NCI-H1092 treated with DMSO at 0.1 percent for 48 hours (cell line): ENCODE measurements around the gene EIF4G2.

Experiments used
- DNase-seq: peaks from one replicate; lab custom pipeline; 2025; lab: John Stamatoyannopoulos, UW

Gene EIF4G2

DNA sequence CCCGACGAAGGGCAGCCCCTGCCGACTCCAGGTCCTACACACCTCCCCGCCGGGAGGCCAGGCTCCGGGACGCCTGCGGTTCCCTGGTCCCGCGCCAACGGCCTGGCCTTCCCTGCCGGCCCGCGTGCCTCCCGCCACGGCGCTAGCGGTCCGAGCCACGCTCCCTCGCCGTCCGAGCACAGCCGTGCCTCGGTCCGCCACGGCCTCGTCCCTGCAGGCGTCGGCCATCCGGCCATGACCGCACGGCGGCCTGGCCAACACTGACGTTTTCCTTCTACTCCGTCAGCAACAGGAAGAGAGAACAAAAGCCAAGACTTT is 532 bp downstream of the EIF4G2 start:
- DNase-seq: no peak

DNA sequence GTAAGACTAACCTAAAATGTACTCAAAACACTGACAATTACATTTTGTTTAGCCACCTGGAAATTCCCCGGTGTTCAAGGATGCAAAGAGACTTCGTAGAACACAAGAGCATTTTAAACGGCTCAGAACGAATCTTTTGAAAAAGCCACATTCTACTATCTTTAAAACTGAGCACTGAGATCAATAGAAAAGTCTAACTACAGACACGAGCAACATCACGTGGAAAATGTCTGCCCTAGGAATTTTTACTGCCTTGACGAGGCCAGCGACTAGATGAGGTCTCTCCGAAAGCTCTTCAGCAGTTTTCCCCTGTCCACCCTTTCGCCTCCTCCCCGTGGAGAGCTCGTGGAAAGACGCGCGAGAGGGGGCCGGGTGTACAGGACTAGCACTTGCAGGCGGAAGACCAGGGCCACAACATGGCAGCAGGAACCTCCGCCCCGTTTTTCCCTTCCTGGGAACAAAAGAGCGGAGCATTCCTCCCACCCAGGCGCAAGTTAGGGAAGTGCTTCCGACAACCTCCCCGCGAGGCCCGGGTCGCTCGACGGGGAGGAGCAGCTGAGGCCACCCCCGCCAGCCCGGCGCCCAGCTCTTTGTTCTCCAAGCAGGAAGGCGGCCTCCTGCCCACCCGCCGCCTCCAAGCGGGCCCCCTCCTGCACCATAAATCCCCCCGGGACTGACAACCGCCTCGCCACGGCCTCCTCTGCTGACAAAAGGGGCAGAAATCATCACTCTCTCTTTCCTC is 1.1 kb downstream of the EIF4G2 start:
- peak; percentile 69 for DNase-seq

DNA sequence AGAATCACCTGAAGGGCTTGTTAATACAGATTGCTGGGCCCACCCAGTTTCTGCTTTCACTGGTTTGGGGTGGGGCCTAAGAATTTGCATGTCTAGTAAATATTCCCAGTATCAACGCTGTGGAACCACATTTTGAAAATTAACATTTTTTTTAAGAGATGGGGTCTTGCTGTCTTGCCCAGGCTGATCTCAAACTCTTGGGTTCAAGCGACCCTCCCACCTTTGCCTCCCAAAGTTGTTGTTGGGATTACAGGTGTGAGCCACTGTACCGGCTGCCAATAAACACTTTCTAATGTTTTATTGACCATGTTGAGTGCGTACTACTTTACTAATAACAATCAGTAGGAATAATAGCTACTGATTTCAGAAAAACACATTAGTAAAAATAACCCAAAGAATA is 2.5 kb downstream of the EIF4G2 start:
- no peak for DNase-seq

DNA sequence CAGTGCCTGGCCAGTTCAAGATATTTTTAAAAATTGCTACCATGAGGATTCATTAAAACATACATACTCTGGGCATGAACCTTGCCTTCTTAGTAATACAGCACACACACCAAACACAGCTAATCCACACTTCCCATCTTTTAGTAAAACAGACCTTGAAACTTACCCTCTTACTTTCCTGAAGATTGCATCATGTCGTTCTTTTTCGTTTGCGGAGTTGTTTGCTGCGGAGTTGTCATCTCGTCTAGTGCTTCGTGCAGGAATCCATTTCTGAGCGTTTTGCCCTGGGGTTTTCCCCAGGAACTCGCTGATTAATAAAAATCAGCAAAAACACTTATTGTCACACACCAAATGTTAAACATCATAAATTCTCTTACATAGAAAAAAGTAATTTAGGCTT is 3.0 kb downstream of the EIF4G2 start:
- DNase-seq: no peak

DNA sequence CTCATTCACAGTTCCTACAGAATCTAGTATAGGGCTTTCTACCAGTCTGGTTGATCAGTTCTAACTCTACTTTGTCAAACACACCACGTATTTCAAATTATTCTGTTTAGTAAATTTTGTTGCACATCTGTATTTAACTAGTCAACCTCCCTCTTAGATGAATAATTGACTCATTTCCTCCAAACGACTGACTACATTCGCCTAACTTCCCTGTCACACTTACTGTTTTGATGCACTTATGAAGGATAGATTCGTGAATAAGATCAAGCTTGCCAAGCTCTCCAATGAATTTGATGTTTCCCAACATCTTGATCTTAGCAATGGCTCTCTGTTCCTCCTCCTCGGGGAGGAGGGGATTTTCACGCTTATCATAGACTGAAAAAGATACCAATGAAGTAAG is 5.0 kb downstream of the EIF4G2 start:
- no peak for DNase-seq

DNA sequence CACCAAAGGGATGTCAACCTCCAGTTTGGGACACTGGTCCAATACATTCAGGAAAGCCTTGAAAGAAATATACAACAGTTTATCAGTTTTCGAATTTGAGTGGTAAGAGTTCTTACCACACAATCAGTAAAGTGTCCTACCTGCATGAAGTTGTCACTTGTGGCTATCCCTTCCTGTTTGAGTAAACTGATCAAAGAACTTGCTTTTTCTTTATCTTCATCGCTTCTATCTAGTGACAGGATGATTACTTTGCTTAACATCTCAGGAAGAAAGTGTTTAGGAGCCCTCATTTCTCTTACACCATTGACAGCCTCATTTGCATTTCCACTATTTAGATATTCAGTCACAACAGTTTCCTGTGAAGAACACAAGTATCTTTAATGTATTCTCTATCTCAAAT is 8.4 kb downstream of the EIF4G2 start:
- no peak for DNase-seq

DNA sequence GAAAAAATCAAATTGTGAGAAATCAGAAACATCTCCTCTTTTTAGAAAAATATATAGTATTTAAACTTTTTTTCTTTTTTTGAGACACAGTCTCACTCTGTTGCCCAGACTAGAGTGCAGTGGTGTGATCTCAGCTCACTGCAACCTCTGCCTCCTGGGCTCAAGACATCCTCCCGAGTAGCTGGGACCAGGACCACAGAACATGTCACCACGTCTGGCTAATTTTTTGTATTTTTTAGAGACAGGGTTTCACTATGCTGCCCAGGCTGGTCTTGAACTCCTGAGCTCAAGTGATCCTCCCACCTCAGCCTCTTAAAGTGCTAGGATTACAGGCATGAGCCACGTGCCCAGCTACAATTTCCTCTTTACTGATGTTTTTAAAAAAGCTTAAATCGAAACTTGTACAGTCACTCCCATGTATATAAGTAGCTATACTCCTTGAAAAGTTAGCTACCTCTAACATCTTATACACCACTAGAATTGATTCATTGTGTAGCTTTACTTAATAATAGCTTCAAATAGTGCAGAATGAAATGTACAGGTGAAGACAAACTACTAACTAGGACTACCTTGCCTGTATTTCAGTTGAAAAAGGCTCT is 10.3 kb downstream of the EIF4G2 start:
- DNase-seq: no peak

DNA sequence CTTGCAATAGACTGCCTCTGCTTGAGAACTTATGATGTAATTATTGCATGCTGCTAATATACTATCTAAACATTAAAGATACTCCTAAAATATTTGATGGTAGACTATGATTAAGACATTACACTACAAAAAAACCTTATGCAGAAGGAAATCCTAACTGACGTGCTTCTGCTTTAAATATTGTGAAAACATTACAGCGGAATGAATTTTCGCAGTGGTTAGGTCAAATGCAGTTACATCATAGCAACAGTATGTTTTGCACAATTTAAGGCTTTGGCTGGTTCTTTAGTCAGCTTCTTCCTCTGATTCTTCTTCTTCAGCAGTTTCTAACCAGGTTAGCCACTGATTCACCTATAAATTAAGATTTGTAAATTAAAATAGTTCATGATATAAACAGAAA is 11.2 kb downstream of the EIF4G2 start:
- DNase-seq: no peak

DNA sequence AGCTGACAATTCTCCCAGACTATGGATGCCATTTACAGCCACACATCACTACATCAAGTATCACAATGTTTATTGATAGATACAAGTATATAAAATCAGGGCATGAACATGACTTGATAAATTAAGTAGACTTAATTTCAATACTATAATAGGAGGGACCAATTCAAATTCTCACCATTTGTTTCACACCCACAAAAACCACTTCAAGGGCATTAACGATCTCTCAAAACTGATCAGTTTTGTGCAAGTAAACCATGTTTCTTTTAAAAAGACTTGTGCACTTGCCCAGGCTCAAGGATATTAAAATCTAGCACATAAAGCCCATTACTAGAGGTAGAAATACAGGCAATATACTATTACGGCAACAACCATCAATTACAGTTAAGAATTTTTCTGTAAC is 11.7 kb downstream of the EIF4G2 start:
- no peak for DNase-seq

DNA sequence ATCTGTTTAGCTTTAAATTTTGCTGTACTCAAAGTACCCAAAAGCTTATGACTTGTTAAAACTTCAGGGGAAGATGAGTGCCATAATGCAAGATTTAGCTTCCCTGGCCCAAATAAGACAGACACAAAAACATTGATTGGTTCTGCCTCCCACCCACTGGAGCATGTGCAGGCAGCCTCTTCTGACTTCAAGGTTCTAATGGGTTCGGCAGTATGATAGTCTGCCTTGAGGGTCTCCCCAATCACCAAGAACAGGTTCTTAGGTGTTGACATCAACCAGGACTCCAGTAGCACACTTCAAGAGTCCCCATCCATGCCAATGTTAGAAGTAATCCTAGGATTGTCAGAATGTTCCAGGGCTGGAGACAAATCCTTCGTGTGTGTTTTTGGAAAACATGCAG is 12.5 kb downstream of the EIF4G2 start:
- no peak for DNase-seq

DNA sequence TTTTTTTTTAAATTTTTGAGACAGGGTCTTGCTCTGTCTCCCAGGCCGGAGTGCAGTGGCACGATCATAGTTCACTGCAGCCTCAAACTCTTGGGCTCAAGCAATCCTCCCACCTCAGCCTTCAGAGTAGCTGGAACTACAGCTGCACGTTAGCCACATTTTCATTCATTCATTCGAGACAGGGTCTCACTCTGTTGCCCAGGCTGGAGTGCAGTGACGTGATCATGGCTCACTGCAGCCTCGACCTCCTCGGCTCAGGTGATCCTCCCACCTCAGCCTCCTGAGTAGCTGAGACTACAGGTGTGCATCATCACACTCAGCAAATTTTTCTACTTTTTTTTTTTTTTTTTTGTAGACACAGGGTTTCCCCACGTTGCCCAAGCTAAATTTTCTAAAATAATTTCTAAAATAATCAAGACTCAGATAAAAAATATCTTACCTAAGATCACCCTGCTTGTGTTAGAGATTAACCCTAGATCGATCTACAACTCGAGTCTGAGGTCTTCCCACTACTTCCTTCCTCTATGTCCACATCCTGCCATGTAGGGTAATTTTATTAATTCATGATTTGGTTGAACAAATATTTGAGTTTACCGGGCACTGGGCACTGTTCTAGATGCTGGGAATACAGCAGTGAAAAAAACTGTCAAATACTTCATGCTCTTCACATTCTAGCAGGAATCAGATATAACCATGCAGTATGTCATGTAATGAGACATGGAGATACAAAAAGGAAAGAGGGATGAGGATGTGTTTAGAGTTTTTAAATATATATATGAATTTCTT is 15.1 kb downstream of the EIF4G2 start:
- no peak for DNase-seq

DNA sequence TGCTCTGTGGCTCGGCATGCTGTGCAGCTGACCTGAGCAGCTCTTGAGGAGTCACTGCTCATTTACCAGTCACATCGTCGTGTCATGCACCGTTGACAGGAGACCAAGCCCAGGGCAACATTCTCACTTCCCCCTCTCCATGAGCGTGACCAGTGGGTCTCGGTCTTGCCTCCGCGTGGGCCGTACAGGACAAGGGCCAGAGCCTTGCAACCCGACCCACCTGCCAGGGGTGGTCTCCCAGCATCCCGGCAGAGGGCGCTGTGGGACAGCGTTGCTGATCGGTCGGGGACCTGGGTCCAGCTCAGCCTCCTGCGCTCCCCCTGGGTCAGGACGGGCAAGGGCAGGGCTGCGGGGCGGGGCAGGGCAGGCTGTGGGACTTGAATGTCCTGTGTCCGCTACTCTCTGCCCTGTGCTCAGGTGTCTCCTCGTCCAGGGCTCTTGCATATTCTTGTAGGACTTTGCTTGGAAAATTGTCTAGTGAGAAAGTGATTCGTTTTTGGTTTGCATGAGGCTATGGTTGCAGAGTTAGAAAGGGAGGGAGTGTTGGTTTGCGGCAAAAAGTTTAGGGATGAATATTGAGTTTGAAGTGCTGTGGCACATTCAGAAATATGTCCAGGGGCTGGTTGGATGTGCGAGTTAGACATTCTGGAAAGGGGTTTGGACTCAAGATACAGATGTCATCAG is 16.2 kb downstream of the EIF4G2 start:
- DNase-seq: peak; percentile 64

DNA sequence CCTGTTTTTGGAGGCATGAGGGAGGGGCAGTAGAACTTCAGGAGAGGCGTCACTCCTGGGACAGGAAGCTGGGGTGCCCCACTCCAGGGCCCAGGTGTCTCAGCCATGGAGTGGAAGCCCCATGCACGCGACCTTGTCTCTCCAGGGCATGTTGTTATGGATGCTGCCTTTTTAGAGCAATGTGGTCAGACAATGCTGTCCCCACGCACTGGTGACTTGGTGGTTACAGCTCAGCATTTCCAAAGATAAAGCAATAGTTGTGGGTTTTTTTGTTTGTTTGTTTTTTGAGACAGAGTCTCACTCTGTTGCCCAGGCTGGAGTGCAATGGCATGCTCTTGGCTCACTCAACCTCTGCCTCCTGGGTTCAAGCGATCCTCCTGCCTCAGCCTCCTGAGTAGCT is 22.3 kb downstream of the EIF4G2 start:
- DNase-seq: no peak

DNA sequence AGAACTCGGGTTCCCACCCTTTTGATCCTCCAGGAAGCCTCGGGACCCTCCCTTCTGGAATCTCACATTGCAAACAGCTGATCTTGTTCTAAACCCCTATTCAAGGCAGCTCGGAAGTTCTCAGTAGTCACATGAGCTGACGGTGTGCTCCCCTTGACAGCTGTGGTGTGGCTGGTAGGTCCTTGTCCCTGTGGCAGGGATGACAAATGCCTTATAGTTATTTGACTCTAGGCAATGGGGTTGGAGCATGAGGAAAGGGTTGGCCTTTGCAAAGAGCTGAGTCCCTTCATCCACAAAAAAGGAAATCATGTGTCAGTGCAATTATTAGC is 23.6 kb downstream of the EIF4G2 start:
- no peak for DNase-seq

DNA sequence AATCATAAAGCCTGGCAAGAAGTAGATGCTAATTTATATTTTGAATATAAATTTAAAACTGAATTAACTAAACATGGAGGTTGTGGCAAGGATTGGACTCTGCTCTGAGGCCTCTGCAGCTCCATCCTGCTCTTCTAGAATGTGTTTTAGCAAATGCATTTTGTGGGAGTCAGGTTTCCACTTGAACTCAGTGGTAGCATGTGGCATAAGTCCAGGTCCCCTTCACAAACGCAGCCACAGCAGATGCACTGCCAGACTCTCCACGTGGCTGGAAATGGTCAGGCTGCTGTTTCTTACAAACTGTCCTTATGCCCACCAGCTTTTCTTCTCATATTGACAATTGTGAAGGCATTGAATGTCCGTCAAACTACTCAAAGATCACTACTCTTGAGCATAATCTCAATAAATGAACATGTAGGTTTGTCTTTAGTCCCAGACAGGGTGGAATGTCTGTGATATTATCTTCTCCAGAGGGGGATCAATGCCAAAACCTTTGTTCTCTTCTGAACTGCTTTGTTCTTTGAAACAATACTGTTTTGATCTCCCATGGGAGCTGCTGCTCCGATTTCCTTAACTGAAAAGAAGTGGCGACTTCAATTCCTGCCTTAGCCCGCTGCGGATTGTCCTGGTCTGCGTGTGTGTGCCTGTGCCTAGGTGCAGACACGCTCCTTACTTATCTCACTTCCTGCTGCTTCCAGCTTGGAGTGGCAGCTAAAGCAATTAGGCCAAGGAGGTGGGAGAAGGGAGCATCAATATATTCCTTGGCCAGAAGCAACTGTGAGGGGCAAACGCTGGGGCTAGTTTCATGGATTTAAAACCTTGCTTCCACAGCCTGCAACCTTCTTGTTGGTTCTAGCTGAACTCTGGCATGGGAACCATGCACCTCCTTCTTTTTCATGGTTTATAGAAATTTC is 24.2 kb downstream of the EIF4G2 start:
- DNase-seq: peak; percentile 91

DNA sequence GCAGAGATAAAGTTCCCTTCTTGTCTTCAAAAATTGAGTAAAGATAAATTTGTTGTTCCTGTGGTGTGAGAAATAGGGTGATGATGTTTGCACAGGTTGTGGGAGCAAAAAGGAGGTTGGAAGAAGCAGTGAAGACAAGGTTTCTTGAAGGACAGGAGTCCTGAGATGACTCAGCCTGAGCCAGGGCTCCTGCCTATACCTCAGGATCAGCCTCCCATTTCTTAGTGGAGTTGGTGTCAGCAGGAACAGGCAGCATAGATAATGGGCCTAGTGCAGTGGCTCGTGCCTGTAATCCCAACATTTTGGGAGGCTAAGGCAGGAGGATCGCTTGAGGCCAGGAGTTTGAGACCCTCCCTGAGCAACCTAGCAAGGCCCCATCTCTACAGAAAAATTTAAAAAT is 28.7 kb downstream of the EIF4G2 start:
- no peak for DNase-seq

DNA sequence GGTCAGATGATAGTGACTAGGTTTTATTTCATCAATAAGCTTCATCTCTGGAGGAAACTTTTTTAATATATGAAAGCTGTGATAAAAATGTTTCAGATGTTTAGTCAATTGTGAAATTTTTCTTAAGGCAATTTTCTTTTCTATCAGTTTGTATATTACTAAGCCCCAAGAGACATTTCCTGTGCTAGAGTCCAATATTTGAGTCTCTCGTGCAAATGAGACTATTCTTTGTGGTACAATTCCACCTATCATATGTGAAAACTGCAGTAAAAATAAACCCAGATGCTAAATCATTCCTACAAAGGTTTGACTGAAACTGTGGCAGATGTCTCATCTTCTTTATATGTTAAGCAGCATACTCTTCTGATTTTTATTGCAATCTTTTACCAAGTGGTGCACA is 29.6 kb downstream of the EIF4G2 start:
- no peak for DNase-seq

DNA sequence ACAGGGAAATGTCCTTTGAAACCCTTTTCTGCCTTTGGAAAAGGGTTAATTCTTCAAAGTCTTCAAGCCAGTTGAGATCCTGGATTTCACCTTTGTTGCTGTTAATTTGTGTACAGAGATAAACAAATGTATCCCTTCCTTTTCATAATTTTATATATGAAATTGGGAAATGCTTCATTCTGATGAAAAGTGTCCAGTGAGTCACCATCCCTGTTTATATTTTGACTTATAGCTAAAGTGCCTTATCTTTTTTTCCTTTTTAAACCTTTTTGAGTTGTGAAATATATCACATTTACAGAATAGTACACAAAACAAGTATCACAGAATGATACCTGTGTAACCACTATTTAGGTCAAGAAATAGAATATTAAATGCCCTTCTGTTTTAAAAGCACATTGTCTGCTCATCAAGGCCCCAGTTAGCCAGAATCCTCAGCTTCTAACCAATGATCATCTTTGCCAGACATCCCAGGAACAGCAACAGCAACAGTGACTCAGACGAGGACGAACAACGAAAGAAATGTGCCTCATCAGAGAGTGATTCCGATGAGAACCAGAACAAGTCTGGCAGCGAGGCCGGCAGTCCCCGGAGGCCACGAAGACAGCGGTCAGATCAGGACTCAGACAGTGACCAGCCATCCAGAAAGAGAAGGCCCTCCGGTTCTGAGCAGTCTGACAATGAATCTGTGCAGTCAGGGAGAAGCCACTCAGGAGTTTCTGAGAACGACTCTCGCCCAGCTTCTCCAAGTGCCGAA is 30.3 kb downstream of the EIF4G2 start:
- DNase-seq: no peak

DNA sequence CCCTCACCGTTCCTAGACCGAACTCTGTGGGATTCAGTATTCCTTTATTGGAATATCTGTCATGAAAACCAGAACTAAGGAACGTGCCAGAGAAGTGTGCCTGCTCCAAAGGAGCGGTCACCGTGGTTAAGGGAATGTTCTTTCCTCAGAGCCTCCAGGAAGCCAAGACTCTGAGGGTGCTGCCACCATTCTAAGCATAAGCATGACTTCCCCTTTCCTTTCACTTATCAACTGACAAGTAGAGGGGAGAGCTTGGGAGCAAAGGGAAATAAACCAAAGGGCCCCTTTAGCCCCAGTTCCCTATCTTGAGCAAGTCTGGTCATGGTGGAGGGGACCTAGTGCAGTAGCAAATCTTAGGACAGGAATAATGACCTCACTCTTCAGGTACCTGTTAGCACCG is 30.9 kb downstream of the EIF4G2 start:
- DNase-seq: no peak

DNA sequence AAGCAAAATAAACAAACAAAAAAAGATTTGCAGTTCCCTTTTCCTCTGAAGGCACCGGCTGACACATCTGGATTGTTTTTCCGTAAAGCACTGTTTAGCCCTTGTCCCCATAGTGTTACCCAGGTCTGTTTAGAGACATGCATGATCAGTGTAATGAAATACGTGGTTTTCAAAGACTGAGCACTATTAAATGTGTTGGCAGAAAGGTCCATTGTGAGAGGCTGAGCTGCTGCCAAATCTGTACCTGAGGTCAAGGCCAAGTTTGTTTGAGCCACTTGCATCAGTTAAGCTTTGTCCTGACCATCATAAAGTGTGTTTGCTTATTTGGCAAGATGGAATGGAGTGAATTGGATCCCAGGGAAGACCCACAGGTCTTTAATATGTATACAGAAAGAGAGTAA is 31.3 kb downstream of the EIF4G2 start:
- no peak for DNase-seq

DNA sequence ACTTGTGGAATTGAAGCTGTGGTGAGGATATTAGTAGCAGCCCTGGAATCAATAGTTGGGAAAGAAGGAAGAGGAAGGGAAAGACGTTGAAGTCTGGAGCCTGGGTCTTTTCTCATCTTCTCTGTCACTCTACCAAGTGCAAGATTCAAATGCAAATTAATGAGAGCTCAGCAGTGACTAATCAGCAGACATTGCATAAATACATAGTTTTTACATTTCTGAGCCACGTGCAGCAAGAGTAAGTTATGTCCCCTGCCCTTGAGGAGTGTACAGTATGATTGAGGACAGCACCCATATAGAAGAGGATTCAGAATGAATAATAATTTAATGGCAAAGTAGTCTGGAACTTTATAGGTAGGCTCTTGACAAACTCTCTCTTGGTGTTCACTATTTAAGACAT is 33.9 kb downstream of the EIF4G2 start:
- no peak for DNase-seq
